Subcutaneous adipose tissue (tissue), 4 donors: ENCODE data around the gene RRAD. TPM values are rescaled to one million over a fixed set of nuclear protein-coding genes. Genes with fewer than 3 reads are reported as not detected.

Experiments
- total RNA-seq, 4 donors: library from RNA; depleted of rRNA; stranded (reverse); fragments of >200 nt; gene quantifications; one replicate each; pipeline ENCODE4 v1.1.0, GENCODE V29; 2016
- TF ChIP-seq, protein P1 (sequence below): fragments of 450-650 bp; IDR thresholded peaks from one replicate; pipeline ENCODE4 v1.5.1; 2016; ENCODE audit warnings: low read depth, mild to moderate bottlenecking, control low read depth, antibody characterized with exemption, moderate library complexity

Gene RRAD
- total RNA-seq, 4 donors from 2014 or later: 2.4 to 15.9 (median 9.8) TPM

DNA sequence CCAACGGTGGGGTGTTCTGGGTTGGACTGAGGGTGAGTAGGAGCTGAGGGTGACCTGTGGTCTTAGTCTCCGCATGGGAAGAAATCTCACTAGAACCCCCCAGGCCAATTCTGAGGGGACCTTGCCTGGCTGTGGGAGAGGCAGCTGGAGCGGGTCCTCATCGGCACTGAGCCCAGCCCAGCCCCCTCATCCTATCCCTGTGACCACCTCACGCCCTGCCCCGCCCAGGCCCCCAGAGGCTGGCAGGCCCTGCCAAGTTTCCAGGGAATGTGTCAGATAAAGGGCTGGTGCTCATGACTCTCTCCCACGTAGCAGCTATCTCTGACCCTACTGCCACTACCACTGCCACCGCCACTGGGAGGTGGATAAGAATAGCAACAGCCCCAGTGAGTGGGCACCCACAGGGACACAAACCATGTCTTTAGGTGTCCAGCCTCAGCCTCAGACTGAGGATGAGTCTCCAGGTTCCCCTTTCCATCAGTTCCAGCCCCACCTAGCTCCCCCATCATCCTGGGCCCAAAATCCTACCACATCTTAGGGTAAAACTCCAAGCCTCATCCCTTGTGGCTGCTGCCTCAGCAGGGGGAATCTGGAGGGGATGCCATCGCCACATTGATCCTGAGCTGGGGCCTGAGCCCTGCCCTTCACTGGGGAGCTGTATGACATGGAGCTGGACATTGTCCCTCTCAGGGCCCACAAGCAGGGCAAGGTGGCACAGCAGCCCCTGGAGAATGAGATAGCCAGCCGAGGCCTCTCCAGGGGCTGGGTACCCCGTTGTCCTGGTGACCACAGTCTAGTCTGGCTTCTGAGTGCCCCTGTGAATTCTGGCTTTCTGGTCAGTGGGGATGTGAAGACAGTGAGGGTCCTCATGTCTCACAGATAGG lies 21.5 kb downstream of the RRAD start:
- TF ChIP-seq, protein P1, sequence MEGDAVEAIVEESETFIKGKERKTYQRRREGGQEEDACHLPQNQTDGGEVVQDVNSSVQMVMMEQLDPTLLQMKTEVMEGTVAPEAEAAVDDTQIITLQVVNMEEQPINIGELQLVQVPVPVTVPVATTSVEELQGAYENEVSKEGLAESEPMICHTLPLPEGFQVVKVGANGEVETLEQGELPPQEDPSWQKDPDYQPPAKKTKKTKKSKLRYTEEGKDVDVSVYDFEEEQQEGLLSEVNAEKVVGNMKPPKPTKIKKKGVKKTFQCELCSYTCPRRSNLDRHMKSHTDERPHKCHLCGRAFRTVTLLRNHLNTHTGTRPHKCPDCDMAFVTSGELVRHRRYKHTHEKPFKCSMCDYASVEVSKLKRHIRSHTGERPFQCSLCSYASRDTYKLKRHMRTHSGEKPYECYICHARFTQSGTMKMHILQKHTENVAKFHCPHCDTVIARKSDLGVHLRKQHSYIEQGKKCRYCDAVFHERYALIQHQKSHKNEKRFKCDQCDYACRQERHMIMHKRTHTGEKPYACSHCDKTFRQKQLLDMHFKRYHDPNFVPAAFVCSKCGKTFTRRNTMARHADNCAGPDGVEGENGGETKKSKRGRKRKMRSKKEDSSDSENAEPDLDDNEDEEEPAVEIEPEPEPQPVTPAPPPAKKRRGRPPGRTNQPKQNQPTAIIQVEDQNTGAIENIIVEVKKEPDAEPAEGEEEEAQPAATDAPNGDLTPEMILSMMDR: no peak

DNA sequence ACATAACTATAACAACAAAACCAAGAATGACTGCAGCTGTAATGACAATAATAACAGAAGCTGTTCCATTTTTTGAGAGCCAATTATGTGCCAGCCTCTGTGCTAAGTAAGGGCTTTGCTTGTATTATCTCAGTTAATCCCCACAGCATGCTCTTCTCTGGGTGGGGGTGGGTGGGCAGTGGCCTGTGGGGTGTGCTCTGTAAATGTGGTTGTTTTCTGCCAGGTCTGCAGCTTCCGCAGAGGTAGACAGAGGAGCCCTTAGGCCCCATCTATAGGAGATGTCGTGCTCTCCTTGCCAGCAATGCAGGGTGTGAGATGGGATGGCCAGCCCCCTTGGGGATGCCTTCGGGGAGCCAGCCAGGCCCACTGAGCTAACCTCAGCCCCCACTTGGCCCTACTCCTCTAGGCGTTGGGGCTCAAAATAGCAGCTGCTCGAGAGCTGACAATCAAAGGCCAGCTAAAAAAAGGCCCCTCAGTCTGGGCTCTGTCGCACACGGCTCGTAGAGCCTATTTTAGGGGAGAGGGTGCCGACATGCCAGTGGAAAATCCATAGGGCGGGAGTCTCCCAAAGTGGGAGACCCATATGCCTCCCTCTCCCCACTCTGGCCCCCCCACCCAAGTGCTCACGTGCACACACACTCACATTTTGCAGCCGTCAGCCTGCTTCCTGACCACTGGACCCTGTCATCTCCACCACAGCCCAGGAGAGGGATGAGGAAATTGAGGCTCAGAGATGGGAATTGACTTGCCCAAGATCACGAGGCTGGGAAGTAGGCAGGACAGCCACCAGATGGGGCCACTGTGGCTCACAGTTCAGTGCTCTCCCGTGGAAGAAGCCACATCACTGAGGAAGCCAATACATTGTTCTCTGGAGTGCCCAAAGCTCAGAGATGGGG lies 22.4 kb downstream of the RRAD start:
- TF ChIP-seq, protein P1: no peak

DNA sequence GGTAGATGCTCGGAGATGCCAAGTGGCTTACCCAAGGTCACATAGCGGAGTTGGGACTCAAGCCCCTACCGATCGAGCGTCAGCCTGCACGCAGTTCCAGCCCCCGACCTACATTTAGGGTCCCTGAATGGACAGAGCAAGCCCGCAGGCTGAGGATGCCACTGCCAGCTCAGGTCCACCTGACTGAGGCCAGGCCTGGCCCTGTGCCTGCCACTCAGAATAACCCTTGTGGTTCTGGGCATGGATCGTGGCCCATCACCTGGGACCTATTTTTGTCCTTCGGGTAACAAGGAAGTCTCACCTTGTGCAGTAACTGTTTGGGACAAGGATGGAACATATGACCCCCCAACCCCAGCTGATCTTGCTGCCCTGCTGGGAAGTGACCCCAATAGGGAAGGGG lies 23.7 kb downstream of the RRAD start:
- TF ChIP-seq, protein P1: no peak

DNA sequence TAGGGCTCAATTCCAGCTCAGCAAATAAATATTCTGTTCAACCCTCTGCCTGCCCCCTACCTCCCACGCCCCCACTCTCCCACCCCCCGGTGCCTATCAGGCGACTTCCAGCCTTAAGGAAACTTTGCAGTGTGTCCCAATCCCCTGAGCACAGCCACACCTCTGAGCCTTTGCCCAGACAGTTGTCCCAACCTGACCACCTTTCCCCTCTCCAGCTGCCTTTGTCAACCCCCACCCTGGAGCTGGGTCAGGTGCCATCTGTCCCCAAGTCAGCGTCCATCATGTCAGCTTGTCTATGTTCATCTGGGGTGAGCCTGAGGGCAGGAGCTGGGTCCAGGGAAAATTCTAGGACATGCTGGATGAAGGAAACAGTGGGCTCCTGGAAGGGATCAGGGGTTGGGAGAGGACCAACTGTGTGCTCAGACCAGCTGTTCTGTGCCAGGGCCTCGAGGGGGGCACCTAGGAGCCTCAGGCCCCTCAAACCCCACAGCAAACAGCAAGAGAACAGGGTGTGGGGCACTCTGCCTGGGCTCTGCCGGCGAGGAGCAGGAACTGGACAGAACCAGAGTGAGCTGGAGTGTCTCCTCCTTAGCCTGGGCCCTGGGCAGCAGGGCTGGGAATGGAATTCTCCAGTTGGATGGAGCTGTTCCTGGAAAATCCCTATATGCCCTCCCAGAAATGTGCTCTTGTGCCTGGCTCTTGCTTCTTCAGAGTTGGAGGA lies 24.5 kb downstream of the RRAD start:
- TF ChIP-seq, protein P1: no peak

DNA sequence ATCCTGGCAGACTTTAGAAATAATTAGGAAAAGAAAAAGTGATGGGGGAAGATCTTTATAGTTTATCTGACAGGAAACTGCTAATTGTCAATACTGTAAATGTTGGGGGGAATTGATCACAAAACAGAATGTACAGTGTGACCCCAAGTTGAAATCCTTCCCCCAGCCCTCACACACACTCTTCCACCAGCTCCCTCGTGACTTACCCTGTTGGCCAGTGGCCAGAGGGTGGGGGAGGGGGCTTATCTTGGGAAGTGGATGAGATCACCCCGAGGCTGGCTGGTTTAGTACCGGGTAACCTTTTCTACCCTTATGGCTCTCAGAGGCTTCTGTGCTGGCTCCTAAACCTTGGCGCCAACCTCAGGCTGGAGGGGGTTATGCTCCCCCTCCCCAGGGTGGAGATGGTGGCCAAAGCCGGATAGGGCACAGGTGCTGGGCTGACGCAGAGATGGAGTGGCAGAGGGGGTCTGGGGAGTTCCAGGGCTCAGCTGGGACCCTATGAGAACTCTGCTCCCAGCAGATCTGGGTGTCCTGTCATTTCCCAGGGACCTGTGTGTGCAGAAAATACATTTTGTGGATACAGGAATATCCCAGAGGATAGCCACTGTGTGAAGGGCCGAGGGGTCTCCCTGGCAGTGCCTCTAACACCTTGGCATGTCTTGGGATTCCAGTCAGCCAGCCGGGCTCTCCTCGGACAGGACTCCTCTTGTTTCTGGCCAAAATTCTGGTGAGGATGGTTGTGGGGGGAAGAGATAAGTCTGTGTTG lies 25.2 kb downstream of the RRAD start:
- TF ChIP-seq, protein P1: no peak

DNA sequence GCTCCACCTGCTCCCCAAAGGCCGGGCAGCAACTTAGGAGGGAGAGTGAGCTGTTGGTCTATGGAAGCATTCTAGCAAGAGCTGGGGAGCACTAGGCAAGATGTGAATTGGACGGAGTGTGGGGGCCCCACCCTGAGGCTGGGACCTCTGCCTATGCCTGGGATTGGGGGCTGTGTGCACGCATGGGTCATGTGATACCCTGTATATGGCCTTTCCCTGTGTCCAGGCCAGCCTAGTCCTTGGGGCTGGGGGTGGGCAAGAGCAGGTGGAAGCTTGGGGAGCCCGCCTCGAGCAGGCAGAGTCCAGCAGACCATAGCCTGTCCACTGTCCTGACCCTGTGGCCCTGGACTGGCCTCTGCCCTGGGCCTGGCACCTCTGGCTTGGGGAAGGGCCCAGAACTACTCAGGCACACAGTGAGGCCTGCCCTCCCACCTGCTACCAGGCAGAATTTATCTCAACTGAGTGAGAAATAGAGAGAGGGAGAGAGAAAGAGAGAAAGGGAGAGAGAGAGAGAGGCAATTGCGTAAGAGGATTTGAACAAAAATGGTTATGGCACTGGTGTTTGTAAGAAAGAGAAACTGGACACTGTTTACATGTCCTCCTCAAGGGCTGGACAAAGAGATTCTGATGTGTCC lies 25.9 kb downstream of the RRAD start:
- TF ChIP-seq, protein P1: no peak
